CD4-positive, alpha-beta T cell treated with Interleukin-15 for 4 hours (primary cell): ENCODE data around the gene NHSL2.
"Not testable (repeated sequence)": the region's sequence is repeated elsewhere in the genome, so short reads cannot be mapped to it uniquely, and the experiment has no call there.

ENCODE experiments used
- DNase-seq: peaks from one replicate; pipeline ENCODE4 v3.0.0-alpha.2; 2020; ENCODE audit warnings: low spot score

The NHSL2 gene

DNA sequence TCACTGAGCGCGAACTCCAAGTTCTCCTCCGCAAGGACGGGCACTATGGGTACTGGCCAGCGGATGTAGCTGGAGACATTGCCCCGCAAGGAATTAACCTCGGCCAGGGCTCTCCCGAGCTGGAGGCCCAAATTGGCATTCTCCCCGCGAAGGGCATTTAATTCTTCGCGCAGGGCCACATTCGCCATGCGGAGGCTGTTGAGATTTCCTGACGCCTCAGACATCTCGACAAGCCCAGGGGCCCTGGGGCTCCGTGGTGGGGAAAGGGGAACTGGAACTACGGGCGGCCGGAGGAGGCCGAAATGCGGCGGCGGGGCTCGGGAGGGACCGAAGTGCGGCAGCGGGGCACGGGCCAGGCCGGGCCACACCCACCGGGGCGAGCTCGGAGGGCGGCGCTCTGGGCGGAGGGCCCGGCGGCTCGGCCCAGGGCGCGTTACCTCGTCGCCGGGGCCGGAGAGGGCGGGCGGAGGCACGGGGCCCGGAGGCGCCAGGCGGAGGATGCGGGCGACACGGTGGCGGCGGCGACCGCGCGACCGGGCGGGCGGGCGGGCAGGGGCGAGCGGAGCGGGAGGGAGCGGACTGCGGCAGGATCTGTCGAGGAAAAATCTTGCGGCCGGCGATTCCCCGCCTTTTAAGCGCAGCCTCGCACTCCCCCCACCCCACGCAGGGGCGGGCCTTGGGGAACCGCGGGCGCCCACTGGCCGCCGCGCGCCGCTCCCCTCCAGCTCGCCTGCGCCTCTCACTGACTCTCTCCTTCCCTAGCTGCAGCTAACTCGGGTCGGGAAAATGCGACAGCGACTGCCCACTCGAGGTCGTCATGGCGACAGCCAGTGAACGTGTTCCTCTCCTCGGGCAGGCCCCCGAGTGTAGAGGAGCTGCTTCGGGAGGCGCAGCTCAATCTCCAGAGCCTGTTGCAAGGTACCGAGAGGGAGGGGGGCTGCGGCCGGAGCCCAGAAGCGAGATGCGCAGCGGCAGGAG lies 221.0 kb downstream of the NHSL2 start, which contains the start of gene RTL5:
Gene RTL5 (minus strand): TSS at position 599 of the 978 bp plus-strand sequence.
- peak; percentile 63 for DNase-seq

DNA sequence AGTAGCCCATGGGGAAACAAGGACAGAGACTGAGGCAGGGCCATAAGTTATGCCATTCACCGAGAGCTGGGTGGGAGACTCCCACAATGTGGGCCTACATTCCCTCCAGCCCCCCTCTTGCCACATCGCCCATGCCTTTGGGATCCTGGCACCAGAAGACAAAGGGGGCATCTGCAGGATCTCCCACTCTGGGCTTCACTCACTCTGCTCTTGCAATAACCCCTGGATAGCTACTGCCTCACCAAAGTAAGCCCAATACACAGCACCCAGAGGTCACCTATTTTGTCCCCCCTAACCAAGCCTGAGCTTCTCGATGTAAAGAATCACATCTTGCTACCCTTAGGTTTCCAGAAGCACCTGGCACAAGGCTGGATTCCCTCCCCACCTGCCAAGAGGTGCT lies 221.8 kb downstream of the NHSL2 start:
- DNase-seq, result no peak

DNA sequence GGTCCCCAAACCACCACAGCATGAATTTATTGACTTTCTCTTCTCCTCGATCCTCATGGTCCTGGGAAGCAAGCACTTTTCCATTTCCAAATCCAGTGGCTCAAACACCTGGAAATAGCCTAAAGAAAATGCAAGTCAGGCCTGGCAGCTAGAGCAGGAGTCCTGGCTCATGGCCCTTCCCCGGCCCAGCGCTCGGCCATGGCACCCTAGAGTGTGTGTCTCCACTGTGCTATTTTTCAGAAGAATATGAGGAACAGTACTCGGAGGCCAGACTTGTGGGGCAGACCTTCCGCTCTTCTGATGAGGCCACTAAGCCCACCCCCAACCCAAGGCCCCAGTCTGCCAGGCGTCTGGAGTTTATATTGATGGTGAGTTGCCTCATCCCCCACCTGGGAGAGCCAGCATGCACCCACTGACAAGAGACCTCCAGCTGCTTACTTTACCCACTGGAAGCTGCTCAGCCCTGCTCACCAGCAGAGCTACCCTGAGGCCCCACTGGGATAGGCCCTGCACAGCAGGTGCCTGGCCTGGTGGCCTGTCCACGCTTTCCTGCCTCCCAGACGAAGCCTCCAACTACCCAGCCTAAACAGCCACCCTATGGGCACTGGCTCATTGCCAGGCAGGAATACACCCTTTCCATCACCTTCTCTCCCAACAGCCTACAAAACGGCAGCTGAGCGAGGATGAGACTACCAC lies 223.4 kb downstream of the NHSL2 start:
- DNase-seq, result no peak

DNA sequence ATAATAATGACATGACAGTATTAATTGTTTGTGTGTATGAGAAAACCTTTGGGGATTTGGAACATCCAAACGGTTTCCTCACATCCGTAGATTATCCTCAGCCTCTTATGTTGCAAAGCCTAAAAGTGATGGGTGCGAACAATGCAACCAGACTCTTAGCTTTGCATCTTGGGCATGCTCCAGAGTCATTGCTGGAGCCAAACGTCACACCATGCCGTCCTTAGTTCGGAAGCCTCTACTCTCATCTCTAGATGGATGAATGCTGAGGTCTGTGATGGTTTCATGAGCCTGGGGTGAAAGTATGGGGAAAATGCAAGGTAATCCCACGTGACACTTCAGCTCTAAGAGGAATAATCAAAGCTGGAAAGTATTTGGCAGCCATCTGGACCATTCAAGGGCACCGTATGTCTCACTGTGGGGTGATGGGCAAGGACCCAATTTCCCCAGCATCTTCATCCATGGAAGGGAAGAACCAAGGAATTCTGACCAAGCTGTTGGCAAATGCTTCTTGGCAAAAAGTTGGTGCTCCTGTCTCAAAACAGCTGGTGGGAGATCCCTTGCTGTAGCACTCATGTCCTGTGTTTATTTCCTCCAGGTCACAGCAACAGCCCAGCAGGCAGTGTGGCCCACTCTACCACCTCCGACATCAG lies 227.3 kb downstream of the NHSL2 start:
- DNase-seq, result no peak

DNA sequence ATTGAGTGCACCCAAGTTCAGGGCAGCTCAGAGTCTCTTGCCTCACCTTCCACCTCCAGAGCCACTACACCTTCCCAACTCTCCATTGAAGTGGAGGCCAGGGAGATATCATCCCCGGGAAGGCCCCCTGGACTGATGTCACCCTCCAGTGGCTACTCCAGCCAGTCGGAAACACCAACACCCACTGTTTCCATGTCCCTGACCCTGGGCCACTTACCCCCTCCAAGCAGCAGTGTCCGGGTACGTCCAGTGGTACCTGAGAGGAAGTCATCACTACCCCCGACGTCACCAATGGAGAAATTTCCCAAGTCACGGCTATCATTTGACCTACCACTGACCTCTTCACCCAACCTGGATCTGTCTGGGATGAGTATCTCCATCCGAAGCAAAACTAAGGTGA lies 228.9 kb downstream of the NHSL2 start:
- no peak for DNase-seq

- DNase-seq, result no peak
Observed at GRCh38 chrX:72141372-72142004, 230.8 kb downstream of the NHSL2 start.

DNA sequence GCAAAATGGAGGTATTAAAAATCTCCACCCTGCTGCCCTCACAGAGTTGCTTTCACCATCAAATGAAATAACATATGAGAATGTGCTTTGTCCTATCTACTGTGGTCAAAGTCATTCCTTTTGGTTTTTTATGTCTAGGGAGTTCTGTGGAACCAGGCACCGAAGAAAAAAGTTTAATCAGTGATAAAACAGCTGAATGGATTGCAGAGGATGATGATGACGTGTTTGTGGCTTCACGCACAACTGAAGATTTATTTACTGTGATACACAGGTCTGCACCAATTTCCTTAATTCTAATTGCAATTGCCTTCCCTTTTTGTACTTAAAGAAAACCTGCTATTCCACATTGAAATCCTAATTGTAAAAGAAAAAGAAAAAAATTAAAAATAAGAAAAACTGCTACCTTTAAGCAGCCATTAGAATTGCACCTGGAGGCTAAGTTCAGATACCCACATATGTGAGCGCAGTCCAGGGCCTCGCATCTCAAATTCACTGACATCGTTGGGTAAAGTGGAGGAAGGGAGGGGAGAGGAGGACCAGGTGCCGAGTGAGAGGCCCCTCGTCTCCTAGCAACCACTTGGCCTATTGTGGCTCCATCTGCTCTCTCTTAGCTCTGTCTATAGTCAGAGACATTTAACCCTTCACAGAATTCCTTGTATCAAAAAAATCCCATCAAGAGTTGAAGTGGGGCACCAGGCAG lies 231.6 kb downstream of the NHSL2 start:
- no peak for DNase-seq

- DNase-seq, result no peak
Observed at GRCh38 chrX:72142794-72143608, 232.4 kb downstream of the NHSL2 start.

DNA sequence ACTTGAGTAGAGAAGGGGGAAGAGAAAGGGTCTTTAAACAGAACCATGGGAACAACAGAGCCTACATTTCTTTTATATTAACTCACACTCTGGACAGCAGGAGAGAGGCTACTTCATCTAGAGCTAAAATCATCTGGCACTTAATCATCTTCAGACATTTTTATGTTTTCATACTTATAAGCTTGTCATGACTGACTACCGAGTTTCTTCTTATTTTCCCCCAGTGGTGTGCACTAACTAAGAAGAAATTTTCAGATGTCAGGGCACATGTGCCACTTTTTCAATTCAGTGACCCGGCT lies 232.9 kb downstream of the NHSL2 start:
- no peak for DNase-seq

- DNase-seq, result no peak
Observed at GRCh38 chrX:72145181-72145580, 234.5 kb downstream of the NHSL2 start.

DNA sequence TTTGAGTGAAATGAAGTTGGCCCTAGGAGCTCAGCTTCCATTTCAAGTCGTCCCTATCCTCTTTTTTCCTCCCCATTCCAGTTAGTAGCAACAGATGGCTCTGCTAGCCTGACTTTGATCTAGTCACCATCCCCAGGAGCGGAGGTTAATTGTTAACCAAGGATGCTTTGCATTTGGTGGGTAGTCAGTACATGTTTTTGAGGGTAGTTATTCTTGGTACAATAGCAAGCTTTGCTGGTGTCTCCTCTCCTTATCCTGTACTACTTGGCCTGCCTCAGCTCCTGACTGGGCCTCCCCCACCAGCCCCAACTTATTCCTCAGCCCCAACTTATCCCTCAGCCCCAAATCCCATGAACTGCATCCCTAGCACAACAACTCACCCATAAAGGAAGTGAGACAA lies 235.9 kb downstream of the NHSL2 start:
- DNase-seq, result no peak

GRCh38 chrX:72158773-72159172 lies 248.1 kb downstream of the NHSL2 start:
- no peak for DNase-seq

DNA sequence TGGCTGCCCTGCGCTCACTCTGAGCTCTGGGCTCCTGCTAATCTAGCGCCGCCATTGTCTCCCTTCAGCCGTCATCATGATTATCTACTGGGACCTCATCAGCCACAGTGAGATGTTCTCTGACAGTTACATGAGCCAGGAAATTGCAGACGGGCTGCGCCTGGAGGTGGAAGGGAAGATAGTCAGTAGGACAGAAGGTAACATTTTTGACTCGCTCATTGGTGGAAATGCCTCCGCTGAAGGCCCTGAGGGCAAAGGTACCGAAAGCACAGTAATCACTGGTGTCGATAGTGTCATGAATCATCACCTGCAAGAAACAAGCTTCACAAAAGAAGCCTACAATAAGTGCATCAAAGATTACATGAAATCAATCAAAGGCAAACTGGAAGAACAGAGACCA lies 249.1 kb downstream of the NHSL2 start:
- no peak for DNase-seq

GRCh38 chrX:72165551-72165950 lies 254.9 kb downstream of the NHSL2 start:
- no peak for DNase-seq

DNA sequence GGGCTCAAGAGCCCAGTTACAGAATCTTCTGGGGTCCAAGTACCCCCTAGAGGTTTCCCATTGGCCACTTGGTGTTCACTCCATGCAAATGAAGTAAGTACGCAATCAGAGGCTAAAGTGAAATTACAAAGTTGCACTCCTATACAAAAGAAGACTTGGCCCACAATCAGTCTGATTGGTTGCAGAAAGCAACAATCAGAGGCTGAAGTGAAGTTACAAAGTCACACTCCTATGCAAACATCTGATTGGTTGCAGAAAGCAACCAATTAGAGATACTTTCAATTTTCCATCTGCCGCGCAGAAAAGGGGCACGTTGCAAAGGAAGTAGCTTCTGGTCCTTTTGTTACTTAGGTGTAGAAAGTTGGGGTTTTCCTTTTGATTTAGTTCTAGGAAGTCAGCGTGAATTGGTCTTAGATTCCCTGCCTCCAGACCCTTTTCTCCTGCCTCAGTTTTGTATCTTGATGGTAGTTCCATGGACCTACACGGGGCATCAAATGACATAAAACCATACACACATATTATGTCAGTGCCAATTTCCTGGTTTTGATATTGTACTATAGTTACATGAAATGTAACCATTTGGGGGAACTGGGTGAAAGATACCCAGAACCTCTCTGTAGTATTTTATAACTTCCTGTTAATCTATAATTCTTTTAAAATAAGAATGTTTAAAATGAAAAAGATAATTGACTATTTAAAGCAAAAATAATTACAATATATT lies 258.5 kb downstream of the NHSL2 start:
- DNase-seq, result peak; percentile 67

DNA sequence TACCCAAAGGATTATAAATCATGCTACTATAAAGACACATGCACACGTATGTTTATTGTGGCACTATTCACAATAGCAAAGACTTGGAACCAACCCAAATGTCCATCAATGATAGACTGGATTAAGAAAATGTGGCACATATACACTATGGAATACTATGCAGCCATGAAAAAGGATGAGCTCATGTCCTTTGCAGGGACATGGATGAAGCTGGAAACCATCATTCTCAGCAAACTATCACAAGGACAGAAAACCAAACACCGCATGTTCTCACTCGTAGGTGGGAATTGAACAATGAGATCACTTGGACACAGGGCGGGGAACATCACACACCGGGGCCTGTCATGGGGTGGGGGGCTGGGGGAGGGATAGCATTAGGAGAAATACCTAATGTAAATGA lies 265.6 kb downstream of the NHSL2 start:
- not testable (repeated sequence) for DNase-seq

DNA sequence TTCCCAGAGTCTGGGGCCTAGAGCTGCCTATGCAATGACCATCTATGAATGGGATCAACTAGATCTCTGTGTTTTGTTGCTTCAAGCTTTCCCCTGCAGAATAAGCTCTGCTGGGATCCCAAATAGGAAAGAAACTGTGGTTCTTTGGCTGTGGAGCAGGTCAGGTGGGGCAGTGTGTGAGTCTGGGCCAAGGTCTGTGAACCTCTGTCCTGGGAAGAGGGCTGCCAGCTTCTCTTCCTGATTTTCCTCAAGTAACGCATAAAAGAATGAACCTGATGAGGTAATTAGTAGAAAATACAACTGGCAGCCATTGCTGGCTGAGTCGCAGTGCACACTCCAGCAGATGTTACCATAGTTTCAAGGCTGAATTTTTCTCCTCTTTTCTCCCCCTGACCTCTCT lies 266.3 kb downstream of the NHSL2 start:
- no peak for DNase-seq

DNA sequence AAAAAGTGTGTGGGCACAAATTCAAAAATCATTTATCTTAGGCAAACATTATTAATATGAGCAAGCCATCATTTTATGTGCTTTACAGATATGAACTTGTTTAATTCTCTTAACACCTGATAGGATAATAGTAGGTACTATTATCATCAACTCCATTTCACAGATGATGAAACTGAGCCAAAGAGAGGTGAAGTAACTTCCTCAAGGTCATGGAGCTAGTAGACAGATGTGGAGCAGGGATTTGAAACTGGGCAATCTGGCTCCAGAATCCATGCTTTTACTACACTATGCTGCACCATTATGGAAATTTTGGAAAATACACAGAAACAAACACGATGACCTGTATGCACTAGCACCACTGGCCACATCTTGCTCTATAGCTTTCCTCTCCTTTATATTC lies 269.9 kb downstream of the NHSL2 start:
- no peak for DNase-seq

GRCh38 chrX:72181178-72182125 lies 270.8 kb downstream of the NHSL2 start, which contains the start of gene PIN4:
PIN4 (plus strand) TSS chrX:72181757; CDS start chrX:72181786, 29 bp downstream.
- DNase-seq, result peak; percentile 92
